HG03039 (cell line): Measurements from ENCODE around the gene FOXI1.
"Not testable (repeated sequence)": the region's sequence is repeated elsewhere in the genome, so short reads cannot be mapped to it uniquely, and the experiment has no call there.

Experiments used
- ATAC-seq: cut with Tn5 transposase; IDR thresholded peaks from one replicate; pipeline ENCODE4 v1.9.1; 2021; ENCODE audit warnings: mild to moderate bottlenecking, moderate library complexity; ENCODE audit not compliant: unreplicated experiment

The FOXI1 gene

GRCh38 chr5:170092455-170093101 is 13.1 kb upstream of the FOXI1 start:
- no peak for ATAC-seq

GRCh38 chr5:170094329-170094728 is 11.4 kb upstream of the FOXI1 start:
- not testable (repeated sequence) for ATAC-seq

GRCh38 chr5:170095646-170096045 is 10.1 kb upstream of the FOXI1 start:
- no peak for ATAC-seq

GRCh38 chr5:170097934-170098333 is 7.8 kb upstream of the FOXI1 start:
- no peak for ATAC-seq

- ATAC-seq, result no peak
Measured at GRCh38 chr5:170100066-170100943, 5.4 kb upstream of the FOXI1 start.

GRCh38 chr5:170103447-170103846 is 2.2 kb upstream of the FOXI1 start:
- ATAC-seq, result no peak

GRCh38 chr5:170104299-170104698 is 1.4 kb upstream of the FOXI1 start:
- no peak for ATAC-seq

- ATAC-seq, result no peak
Measured at GRCh38 chr5:170104710-170105109, 987 bp upstream of the FOXI1 start.

- no peak for ATAC-seq
Measured at GRCh38 chr5:170107674-170108073, 2.0 kb downstream of the FOXI1 start.

- no peak for ATAC-seq
Measured at GRCh38 chr5:170108266-170108785, 2.6 kb downstream of the FOXI1 start.

GRCh38 chr5:170109059-170110031 is 3.6 kb downstream of the FOXI1 start:
- ATAC-seq, result no peak

- ATAC-seq, result no peak
Measured at GRCh38 chr5:170110403-170111087, 4.8 kb downstream of the FOXI1 start.

- no peak for ATAC-seq
Measured at GRCh38 chr5:170111088-170111785, 5.5 kb downstream of the FOXI1 start.

- ATAC-seq, result no peak
Measured at GRCh38 chr5:170112876-170113521, 7.3 kb downstream of the FOXI1 start.

GRCh38 chr5:170113522-170113900 is 7.8 kb downstream of the FOXI1 start:
- ATAC-seq, result no peak

- no peak for ATAC-seq
Measured at GRCh38 chr5:170114271-170114670, 8.6 kb downstream of the FOXI1 start.

- ATAC-seq, result no peak
Measured at GRCh38 chr5:170115925-170116324, 10.2 kb downstream of the FOXI1 start.

GRCh38 chr5:170117736-170118135 is 12.0 kb downstream of the FOXI1 start:
- no peak for ATAC-seq

- no peak for ATAC-seq
Measured at GRCh38 chr5:170120576-170120975, 14.9 kb downstream of the FOXI1 start.
